ENCODE data around the gene NEUROG3. TPM values are rescaled to one million over a fixed set of nuclear protein-coding genes. Genes with fewer than 3 reads are reported as not detected.
"Not testable (repeated sequence)": the region's sequence is repeated elsewhere in the genome, so short reads cannot be mapped to it uniquely, and the experiment has no call there.

Gene NEUROG3
- total RNA-seq, 1 donor from 2014 or later = not detected

DNA sequence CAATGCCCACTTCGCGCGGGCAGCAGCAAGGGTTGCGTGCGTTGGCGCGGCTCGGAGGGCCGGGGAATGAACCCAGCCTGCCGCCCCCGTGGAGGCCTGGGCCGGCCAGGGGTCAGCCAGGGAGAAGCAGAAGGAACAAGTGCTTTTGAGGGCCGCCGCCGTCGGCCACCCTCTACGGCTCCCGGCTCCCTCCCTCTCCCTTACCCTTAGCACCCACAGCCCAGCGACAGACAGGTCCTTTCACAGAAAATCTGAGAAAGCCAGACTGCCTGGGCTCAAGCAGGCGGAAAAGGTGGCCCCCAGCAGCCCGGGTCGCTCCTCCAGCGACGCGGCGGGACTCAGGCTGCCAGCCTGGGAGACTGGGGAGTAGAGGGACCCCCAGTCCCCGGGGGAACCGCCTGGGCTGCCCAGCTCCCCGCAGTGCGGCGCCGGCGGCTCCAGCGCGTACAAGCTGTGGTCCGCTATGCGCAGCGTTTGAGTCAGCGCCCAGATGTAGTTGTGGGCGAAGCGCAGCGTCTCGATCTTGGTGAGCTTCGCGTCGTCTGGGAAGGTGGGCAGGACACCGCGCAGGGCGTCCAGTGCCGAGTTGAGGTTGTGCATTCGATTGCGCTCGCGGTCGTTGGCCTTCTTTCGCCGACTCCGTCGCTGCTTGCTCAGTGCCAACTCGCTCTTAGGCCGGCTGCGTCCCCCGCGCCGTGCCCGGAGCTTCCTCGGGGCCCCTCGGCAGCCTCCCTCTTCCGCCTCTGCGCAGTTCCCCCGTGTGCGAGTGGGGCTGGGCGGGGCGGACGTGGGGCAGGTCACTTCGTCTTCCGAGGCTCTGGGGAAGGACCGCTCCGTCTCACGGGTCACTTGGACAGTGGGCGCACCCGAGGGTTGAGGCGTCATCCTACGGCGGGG, 815 bp downstream of the NEUROG3 start:
- intact Hi-C loops (cut with micrococcal nuclease) = no loop called here
- DNase-seq = peak; percentile 35
- ATAC-seq = peak; percentile 43

DNA sequence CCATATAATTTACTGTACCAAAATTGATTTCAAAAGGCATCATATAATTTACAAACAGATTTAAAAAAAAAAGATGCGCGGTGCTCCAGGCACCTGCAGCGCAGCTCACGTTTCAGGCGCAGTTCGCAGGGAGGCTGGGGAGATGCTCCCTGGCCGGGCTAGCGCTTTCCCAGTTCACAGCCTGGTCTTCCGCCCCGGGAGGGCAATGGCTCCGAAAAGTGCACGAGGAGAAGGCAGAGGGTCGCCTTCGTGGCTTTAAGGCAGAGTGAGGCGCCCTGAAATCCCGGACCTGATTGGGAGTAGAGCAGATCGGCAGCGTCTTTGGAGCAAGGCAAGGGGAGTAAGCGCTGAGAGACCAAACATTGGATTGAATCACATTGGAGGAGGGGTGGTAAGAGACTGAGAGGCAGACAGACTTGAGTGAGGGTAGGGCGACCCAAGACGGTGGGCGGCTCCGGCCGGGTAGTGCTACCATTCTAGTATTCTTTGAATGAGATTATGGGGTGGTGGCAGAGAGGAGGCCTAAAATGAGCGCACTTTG, 1.5 kb downstream of the NEUROG3 start:
- intact Hi-C loops (cut with micrococcal nuclease) = no loop called here
- no peak for ATAC-seq
- no peak for DNase-seq

DNA sequence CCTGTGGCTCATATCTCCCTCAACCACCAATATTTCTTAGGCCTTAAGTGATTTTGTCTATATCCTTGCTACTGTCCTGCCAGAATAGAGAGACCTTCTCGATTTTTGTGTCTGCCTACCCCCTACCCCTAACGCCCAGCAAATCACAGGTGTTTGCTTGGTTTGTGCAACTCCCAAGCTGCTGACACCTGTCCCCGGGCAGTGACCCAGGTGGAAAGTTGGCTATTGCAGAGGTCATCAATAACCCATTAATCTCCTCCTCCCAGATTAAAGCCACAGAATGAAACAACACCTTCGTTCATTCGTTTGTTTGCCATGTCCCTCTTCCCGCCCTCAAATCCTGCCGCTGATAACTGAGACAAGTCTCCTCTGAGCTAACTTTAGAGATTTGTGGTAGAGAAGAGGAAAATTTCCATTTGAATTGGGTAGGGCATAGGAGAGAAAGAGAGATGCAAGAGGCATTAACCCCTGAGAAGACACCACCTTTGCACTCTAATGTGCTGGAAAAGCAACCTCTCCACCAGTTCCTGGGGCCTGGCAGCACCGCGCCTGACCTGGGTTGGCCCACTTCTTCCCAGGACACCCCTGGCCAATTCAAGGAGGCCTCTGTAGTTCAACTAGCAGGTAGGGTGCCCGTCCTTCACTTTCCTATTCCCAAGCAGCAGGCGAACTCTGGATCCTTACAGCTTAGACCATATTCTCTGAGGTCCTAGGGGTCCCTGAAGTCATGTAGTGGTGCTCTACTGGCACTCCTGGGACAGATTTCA, 3.0 kb downstream of the NEUROG3 start:
- intact Hi-C loops (cut with micrococcal nuclease) = no loop called here
- DNase-seq = no peak
- ATAC-seq = no peak

- intact Hi-C loops (cut with micrococcal nuclease) = no loop called here
- DNase-seq = no peak
These were observed 3.8 kb downstream of the NEUROG3 start for GRCh38 chr10:69569396-69569934.

GRCh38 chr10:69568472-69569395, 4.5 kb downstream of the NEUROG3 start:
- no peak for DNase-seq
- no peak for ATAC-seq
- intact Hi-C loops (cut with micrococcal nuclease) = no loop called here

More at GRCh38 chr10:69569396-69569934, 3.8 kb downstream of the NEUROG3 start:
- no peak for ATAC-seq

- intact Hi-C loops (cut with micrococcal nuclease) = no loop called here
- ATAC-seq (no peak), DNase-seq (peak; percentile 70)
These were observed 5.3 kb downstream of the NEUROG3 start for GRCh38 chr10:69567920-69568319.

DNA sequence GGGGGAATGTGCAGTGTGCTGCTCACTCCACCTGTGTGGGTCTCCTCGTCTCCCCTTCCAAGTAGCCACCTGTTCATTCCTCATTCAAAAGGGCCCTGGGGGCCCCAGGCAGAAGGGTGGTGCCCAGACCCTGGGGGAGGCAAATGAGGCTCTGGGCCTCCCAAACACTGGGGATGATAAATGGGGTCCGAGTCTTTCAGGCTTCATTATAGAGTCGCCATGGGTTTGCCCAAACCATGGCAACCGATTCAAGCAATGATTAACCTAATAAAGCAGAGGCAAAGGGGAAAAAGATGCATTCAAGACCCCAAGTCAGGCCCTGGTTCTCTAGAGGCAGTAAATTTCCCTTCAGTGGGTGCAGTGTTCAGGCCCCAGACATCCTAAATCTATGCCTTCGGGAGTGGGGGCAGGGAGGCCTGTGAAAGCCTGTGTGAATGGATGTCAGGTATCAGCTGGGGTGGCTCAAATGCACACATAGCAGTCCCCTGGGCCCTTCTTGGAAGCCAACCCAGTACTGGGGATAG, 10.4 kb downstream of the NEUROG3 start:
- intact Hi-C loops (cut with micrococcal nuclease) = no loop called here
- ATAC-seq (no peak), DNase-seq (no peak)

DNA sequence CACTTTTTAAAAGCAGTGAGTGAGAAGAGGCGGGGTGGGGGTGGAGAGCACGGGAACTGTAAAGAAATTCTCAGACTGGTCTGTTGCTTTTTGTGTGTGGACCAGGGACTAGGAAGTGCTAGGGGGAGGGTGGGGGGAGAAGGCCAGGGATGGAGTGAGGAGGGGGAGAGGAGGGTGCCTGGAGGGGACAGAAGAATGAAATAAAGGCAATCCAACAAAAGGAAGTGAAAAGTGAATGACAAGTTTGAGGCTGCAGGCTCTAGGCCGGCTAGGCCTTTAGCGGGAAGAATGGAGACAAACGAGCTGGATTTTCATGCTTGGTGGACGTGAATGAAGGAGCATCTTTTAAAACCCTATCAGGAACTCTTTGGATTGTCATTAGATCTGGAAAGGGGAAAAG, 13.7 kb downstream of the NEUROG3 start:
- DNase-seq (no peak), ATAC-seq (no peak)
- intact Hi-C loops (cut with micrococcal nuclease) = no loop called here

GRCh38 chr10:69558559-69558958, 14.7 kb downstream of the NEUROG3 start:
- DNase-seq (no peak), ATAC-seq (no peak)
- intact Hi-C loops (cut with micrococcal nuclease) = no loop called here

DNA sequence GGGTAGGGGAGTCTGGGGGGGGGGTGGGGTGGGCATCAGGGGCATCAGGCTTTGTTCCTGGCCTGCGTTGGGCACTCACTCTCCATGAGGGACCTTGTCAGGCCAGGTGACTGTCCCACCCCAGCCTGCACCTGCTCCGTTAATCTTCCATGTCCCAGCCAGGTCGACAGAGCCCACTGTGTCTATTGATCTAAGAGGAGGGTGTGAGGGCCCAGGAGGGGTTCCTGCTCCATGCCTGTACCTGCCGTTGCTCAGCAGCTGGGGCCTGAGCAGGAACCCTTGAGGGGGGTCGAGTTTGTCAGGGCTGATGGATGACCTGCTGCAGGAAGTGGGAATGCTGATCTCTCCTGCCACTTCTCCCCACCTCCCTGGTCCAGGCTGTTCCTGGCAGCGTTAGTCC, 18.6 kb downstream of the NEUROG3 start:
- ATAC-seq (no peak), DNase-seq (no peak)
- intact Hi-C loops (cut with micrococcal nuclease) = no loop called here

- DNase-seq (no peak), ATAC-seq (no peak)
- intact Hi-C loops (cut with micrococcal nuclease) = no loop called here
These were observed 19.9 kb downstream of the NEUROG3 start for GRCh38 chr10:69553328-69553727.

DNA sequence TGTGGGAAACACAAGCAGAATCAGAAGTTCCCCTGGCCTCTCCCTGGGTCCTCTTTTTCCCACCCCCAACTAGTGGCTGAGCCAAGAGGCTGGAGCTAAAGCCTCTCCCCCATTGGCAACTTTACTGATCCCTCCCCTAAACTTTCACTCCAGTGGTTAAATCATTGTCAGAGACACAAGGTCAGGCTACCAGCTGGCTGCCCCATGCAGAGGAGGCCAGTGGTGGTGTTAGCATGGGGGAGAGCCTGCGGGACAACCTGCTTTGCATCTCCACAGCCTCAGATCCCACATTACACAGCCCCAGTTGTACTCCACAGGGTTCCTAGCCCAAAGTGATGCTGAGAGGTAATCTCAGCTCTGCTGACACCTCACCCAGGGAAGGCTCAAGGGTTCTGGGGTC, 21.0 kb downstream of the NEUROG3 start:
- ATAC-seq (no peak), DNase-seq (no peak)

GRCh38 chr10:69549959-69550358, 23.3 kb downstream of the NEUROG3 start:
- ATAC-seq = no peak
- intact Hi-C loops (cut with micrococcal nuclease) = no loop called here
- DNase-seq = no peak

More for the DNA sequence above, 21.0 kb downstream of the NEUROG3 start:
- intact Hi-C loops (cut with micrococcal nuclease) = no loop called here

DNA sequence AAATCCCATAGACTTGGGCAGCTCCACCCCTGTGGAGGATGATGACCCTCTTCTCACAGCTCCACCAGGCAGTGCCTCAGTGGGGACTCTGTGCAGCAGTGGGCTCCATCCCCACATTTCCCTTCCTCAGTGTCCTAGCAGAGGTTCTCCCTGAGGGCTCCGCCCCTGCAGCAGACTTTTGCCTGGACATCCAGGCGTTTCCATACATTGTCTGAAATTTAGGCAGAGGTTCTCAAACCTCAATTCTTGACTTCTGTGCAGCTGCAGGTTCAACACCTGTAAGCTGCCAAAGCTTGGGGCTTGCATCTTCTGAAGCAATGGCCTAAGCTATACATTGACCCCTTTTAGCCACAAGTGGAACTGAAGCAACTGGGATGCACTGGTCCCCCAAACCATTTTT, 31.8 kb downstream of the NEUROG3 start:
- intact Hi-C loops (cut with micrococcal nuclease) = no loop called here
- DNase-seq (no peak), ATAC-seq (no peak)

GRCh38 chr10:69538461-69538860, 34.8 kb downstream of the NEUROG3 start:
- DNase-seq (no peak), ATAC-seq (no peak)
- intact Hi-C loops (cut with micrococcal nuclease) = no loop called here

GRCh38 chr10:69537449-69537848, 35.8 kb downstream of the NEUROG3 start:
- intact Hi-C loops (cut with micrococcal nuclease) = no loop called here
- ATAC-seq (no peak), DNase-seq (no peak)

DNA sequence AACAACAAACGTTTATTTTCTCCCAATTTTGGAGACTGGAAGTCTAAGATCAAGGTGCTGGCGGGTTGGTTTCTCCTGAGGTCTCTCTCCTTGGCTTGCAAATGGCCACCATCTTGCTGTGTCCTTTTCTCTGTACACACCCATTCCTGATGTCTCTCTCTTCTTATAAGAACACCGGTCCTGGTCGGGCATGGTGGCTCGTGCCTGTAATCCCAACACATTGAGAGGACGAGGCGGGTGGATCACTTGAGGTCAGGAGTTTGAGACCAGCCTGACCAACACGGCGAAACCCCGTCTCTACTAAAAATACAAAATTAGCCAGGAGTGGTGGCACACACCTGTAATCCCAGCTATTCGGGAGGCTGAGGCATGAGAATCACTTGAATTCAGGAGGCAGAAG, 36.7 kb downstream of the NEUROG3 start:
- intact Hi-C loops (cut with micrococcal nuclease); DNase-seq; ATAC-seq: not testable (repeated sequence)

DNA sequence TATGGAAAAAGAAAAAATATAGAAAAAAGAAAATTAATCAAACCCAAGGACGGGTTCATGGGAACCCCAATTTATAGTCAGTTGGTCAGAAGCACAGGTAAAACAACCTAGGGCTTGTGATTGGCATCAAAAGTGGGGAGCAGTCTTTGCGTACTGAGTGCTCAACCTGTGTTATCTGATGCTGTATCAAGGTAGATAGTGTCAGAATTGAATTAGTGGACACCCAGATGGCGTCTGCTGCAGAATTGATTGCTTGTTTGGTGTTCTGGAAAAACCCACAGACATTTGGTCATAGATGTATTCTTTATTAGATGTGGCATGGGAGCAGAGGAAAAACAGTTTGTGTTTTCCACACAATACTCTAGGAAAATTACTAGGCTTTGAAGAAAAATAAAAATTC, 39.6 kb downstream of the NEUROG3 start:
- DNase-seq (no peak), ATAC-seq (no peak)
- intact Hi-C loops (cut with micrococcal nuclease) = no loop called here

- no peak for ATAC-seq
- intact Hi-C loops (cut with micrococcal nuclease) = no loop called here
These were observed 45.3 kb downstream of the NEUROG3 start for GRCh38 chr10:69527961-69528360.

More at GRCh38 chr10:69527961-69528360, 45.3 kb downstream of the NEUROG3 start:
- DNase-seq = no peak

Data from left ventricle myocardium superior (tissue), 1 donor.